Stimulated activated CD4-positive, alpha-beta T cell treated with anti-CD3 and anti-CD28 coated beads, Interleukin-1b, Interleukin-23, amount 100 ng/mL, for 24 hours (primary cell): ENCODE measurements around the gene LIN7C.
"Not testable (repeated sequence)": the region's sequence is repeated elsewhere in the genome, so short reads cannot be mapped to it uniquely, and the experiment has no call there.

Experiments
- DNase-seq, 4 experiments: peaks; one replicate each; pipeline ENCODE4 v3.0.0-alpha.2; 2020; ENCODE audit warnings: low read depth in 4 of 4, low spot score in 1 of 4

The LIN7C gene

GRCh38 chr11:27506200-27507182 is at the start of gene LIN7C:
LIN7C (minus strand) TSS chr11:27506769; CDS start chr11:27506752, 17 bp downstream.
- peak; percentile 86 to 94 (median 91) for DNase-seq

GRCh38 chr11:27555264-27555663 is 48.7 kb upstream of the LIN7C start:
- DNase-seq = no peak

GRCh38 chr11:27553186-27553585 is 46.6 kb upstream of the LIN7C start:
- DNase-seq = no peak

GRCh38 chr11:27552341-27552740 is 45.8 kb upstream of the LIN7C start:
- DNase-seq = no peak

- no peak for DNase-seq
Observed at GRCh38 chr11:27551127-27551526, 44.6 kb upstream of the LIN7C start.

GRCh38 chr11:27545946-27546345 is 39.4 kb upstream of the LIN7C start:
- no peak for DNase-seq

- DNase-seq = no peak
Observed at GRCh38 chr11:27545035-27545434, 38.5 kb upstream of the LIN7C start.

GRCh38 chr11:27541790-27542189 is 35.2 kb upstream of the LIN7C start:
- DNase-seq = no peak

- DNase-seq = no peak
Observed at GRCh38 chr11:27540051-27540450, 33.5 kb upstream of the LIN7C start.

- no peak for DNase-seq
Observed at GRCh38 chr11:27535103-27535502, 28.5 kb upstream of the LIN7C start.

- DNase-seq = no peak
Observed at GRCh38 chr11:27532652-27533325, 26.2 kb upstream of the LIN7C start.

- no peak for DNase-seq
Observed at GRCh38 chr11:27528712-27529111, 22.1 kb upstream of the LIN7C start.

GRCh38 chr11:27526535-27526934 is 20.0 kb upstream of the LIN7C start:
- no peak for DNase-seq

GRCh38 chr11:27525824-27526516 is 19.4 kb upstream of the LIN7C start:
- no peak for DNase-seq

GRCh38 chr11:27524155-27524554 is 17.6 kb upstream of the LIN7C start:
- DNase-seq = no peak

GRCh38 chr11:27520226-27520625 is 13.7 kb upstream of the LIN7C start:
- DNase-seq = no peak

- no peak for DNase-seq
Observed at GRCh38 chr11:27518518-27518917, 11.9 kb upstream of the LIN7C start.

GRCh38 chr11:27517490-27517889 is 10.9 kb upstream of the LIN7C start:
- not testable (repeated sequence) for DNase-seq

- no peak for DNase-seq
Observed at GRCh38 chr11:27514558-27514957, 8.0 kb upstream of the LIN7C start.

- DNase-seq = no peak
Observed at GRCh38 chr11:27514076-27514475, 7.5 kb upstream of the LIN7C start.

- DNase-seq = no peak
Observed at GRCh38 chr11:27513389-27513788, 6.8 kb upstream of the LIN7C start.

- no peak for DNase-seq
Observed at GRCh38 chr11:27512238-27512637, 5.7 kb upstream of the LIN7C start.
